Kidney (tissue), 14 donors: ENCODE measurements around the gene NUTF2. TPM values are rescaled to one million over a fixed set of nuclear protein-coding genes. Genes with fewer than 3 reads are reported as not detected.

Source experiments
- DNase-seq, 5 donors: peaks; one replicate each; pipeline ENCODE4 v3.0.0-alpha.2; 2013 to 2020
- FAIRE-seq: peaks from 2 replicates; lab custom pipeline; 2012; peaks lifted over from hg19 to GRCh38; lab: Jason Lieb, UNC
- H3K27ac ChIP-seq, 2 donors: one replicate each; pipeline ENCODE4 v1.7.0; 2013; ENCODE audit warnings: low read depth in 2 of 2, low read length in 2 of 2, inconsistent platforms in 1 of 2
- H3K27me3 ChIP-seq: one replicate; pipeline ENCODE4 v1.7.1; 2013; ENCODE audit warnings: low read length, inconsistent platforms; ENCODE audit not compliant: control insufficient read depth, insufficient read depth
- H3K36me3 ChIP-seq, 3 donors: one replicate each; pipeline versions ENCODE4 v1.7.0 to v1.7.1; 2013; ENCODE audit warnings: low read length in 3 of 3, control low read depth in 1 of 3, inconsistent platforms in 1 of 3; ENCODE audit not compliant: insufficient read depth in 3 of 3, control insufficient read depth in 2 of 3
- H3K4me1 ChIP-seq, 3 donors: one replicate each; pipeline versions ENCODE4 v1.7.0 to v1.7.1; 2013; ENCODE audit warnings: low read length in 3 of 3, inconsistent platforms in 1 of 3, low read depth in 1 of 3; ENCODE audit not compliant: control insufficient read depth in 2 of 3, insufficient read depth in 2 of 3
- H3K4me3 ChIP-seq, 3 donors: one replicate each; pipeline versions ENCODE4 v1.7.0 to v1.8.1; 2013; ENCODE audit warnings: low read length in 3 of 3, control low read depth in 1 of 3, inconsistent platforms in 1 of 3
- H3K9ac ChIP-seq, 3 donors: one replicate each; pipeline versions ENCODE4 v1.7.0 to v1.7.1; 2013; ENCODE audit warnings: low read length in 3 of 3, control low read depth in 1 of 3, inconsistent platforms in 1 of 3
- H3K9me3 ChIP-seq, 3 donors: one replicate each; pipeline versions ENCODE4 v1.7.0 to v1.7.1; 2013; ENCODE audit warnings: low read length in 3 of 3, control low read depth in 1 of 3, inconsistent platforms in 1 of 3; ENCODE audit not compliant: control insufficient read depth in 2 of 3, insufficient read depth in 1 of 3
- CTCF ChIP-seq: IDR thresholded peaks from 3 replicates; pipeline ENCODE4 v1.5.1; 2012; ENCODE audit warnings: mild to moderate bottlenecking, moderate library complexity, borderline replicate concordance; ENCODE audit not compliant: insufficient read depth; ENCODE audit errors: extremely low read depth
- intact Hi-C: fragments of 100-400 bp; cut with DNase I; formaldehyde crosslinking; loops from one replicate; pipeline ENCODE4 v1.11.1; 2022
- polyA plus RNA-seq: library from polyadenylated mRNA; stranded (reverse); fragments of 350-450 nt; fragmentation: Illumina TruSeq; extraction: RNeasy Lipid Tissue Mini Kit (QIAGEN cat#74804); gene quantifications from one replicate; pipeline ENCODE4 v1.2.3, GENCODE V29; 2014; ENCODE audit warnings: low read depth, low replicate concordance; ENCODE audit not compliant: insufficient read depth
- total RNA-seq: library from RNA; stranded (reverse); fragmentation: NEBNext Ultra II Directional; extraction: Animal tissue kit (Norgen Biotek cat#: 25700); gene quantifications from one replicate; pipeline ENCODE4 v1.2.1, GENCODE V29; 2021
- donor health status: control.
- donor health status: control.
- donor health status: control.
- donor health status: control.
- donor health status: control.
- donor health status: DM: yes; HTN: yes; CAD: no.
- donor health status: Normal renal cell carcinoma (clear cell type).

NUTF2 gene
- total and polyA plus RNA-seq, 2 donors from 2014 or later: 76.4 to 107 TPM

DNA sequence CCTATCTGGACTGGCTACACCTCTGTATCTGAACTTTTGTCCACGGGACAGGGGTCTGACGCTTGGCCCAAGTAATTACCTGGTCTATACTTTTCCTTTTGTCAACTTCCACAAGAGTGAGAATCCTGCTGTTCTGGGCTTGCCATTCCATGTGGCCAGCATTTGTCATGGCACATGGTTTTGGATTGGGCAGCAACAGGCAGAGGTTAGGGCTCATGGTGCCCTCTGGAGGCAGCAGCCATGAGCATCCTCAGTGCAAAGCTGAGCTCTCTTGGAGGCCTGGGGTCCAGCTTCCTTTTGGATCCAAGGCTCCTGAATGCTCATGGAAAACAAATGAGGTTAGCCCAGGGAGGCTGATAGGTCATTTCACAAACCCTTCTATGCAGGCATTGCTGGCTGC, 18.6 kb downstream of the NUTF2 start:
- Histone ChIP-seq H3K4me3 (no peak overlapping the region), H3K27ac (no peak overlapping the region), H3K9me3 (no peaks in the 10 kb centered on the region), H3K9ac (no peak overlapping the region), H3K36me3 (peaks cover 3 to 18% (median 6%) of the 10 kb centered on the region in 3 donors), H3K27me3 (no peaks in the 10 kb centered on the region), H3K4me1 (peaks cover 0 to 7% (median 6%) of the 10 kb centered on the region in 3 donors)
- peak; percentile 11 for TF ChIP-seq CTCF
- DNase-seq: peak in 1 of 5 donors; percentile 29
- intact Hi-C loops: no loop called here
- FAIRE-seq: no peak

DNA sequence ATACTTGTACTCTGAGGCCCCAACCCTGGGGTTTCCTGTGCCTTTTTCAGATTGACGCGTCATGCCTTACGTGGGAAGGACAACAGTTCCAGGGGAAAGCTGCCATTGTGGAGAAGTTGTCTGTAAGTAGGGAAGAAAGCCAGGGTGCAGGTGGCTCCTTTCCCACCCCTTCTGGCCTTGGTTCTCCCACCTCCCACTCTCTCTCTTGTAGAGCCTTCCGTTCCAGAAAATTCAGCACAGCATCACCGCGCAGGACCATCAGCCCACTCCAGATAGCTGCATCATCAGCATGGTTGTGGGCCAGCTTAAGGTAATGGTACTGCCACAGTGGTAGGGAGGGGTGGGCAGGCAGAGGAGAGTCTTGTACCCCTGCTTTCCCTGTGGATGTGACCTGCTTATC, 21.6 kb downstream of the NUTF2 start:
- intact Hi-C loops: no loop called here
- peaks cover 4 to 14% (median 6%) of the 10 kb centered on the region in 3 donors for H3K36me3 ChIP-seq
- no peak for FAIRE-seq

DNA sequence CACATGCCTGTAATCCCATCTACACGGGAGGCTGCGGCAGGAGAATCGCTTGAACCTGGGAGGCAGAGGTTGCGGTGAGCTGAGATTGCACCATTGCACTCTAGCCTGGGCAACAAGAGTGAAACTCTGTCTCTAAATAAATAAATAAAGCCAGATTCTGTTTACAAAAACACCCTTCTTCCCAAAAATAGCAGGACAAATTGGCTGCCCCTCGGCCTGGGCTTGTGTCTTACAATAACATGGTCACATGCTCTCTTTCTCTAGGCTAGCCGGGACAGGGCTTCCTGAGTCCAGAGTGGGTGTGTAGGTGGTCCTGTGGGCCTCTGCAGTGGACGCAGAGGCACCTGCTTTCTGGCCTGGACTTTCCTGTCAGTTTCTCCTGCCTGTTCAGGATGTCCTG, 22.9 kb downstream of the NUTF2 start:
- no peak for FAIRE-seq
- Histone ChIP-seq H3K27ac (no peak overlapping the region), H3K4me1 (peaks cover 0 to 18% (median 11%) of the 10 kb centered on the region in 3 donors), H3K4me3 (no peak overlapping the region), H3K36me3 (peaks cover 4 to 14% (median 6%) of the 10 kb centered on the region in 3 donors), H3K27me3 (no peaks in the 10 kb centered on the region), H3K9me3 (no peaks in the 10 kb centered on the region), H3K9ac (no peak overlapping the region)
- TF ChIP-seq CTCF: no peak
- intact Hi-C loops: no loop called here
- no peak for DNase-seq

More for the DNA sequence above, 21.6 kb downstream of the NUTF2 start:
- Histone ChIP-seq H3K4me1 (peaks cover 0 to 11% (median 4%) of the 10 kb centered on the region in 3 donors), H3K27ac (no peak overlapping the region), H3K27me3 (no peaks in the 10 kb centered on the region), H3K9ac (no peak overlapping the region), H3K4me3 (no peak overlapping the region), H3K9me3 (no peaks in the 10 kb centered on the region)
- DNase-seq: no peak
- TF ChIP-seq CTCF: no peak

DNA sequence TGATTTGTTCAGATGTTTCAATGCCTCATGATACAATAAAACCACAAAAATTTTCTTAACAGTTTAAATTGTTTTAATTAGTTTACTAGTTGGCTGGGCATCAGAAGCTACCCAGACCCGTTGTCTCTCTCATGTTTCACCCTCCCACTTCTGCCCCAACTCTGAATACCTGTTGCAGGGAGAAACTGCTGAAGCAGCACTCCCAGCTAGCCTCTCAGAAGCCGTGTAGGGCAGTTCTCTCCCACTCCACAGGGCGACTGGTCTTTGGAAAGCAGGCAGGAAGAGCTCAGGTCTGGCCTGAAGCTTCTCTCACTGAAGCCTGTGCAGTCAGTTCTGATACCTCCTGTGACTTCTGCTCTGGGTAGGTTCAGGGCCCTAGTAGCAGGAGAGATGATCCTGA, 24.5 kb downstream of the NUTF2 start:
- DNase-seq (no peak), FAIRE-seq (no peak)
- TF ChIP-seq CTCF: no peak
- H3K27me3 ChIP-seq: no peaks in the 10 kb centered on the region
- H3K4me1 ChIP-seq: peaks cover 0 to 27% (median 11%) of the 10 kb centered on the region in 3 donors
- no peaks in the 10 kb centered on the region for H3K9me3 ChIP-seq
- peaks cover 4 to 11% (median 9%) of the 10 kb centered on the region in 3 donors for H3K36me3 ChIP-seq
- H3K4me3 ChIP-seq: no peak overlapping the region
- H3K27ac ChIP-seq: no peak overlapping the region
- intact Hi-C loops: no loop called here
- H3K9ac ChIP-seq: no peak overlapping the region
